ENCODE data around the gene KLHL1.

- TF ChIP-seq CTCF (IDR thresholded peaks at IDR 0.05), result peak; percentile 50 to 79 (median 70)
- TF ChIP-seq POLR2A (IDR thresholded peaks at IDR 0.05), result no peak
These were observed 250.9 kb downstream of the KLHL1 start for GRCh38 chr13:69857183-69857821.

All from adrenal gland (tissue), 5 donors.